ENCODE data around the gene TMEM163. TPM values are rescaled to one million over a fixed set of nuclear protein-coding genes. Genes with fewer than 3 reads are reported as not detected.

The TMEM163 gene
- total RNA-seq, 6 experiments from 2014 or later = 0.06 to 0.20 (median 0.07) TPM; not detected in 3

GRCh38 chr2:134407154-134407890 is 311.5 kb downstream of the TMEM163 start:
- no peaks in the 10 kb centered on the region for H3K36me3 ChIP-seq
- 85% methylated on average over 4 of the region's 4 CpGs for WGBS (ENCODE audit: insufficient coverage, low coverage, low lambda C conversion rate, missing lambda C conversion rate)
- intact Hi-C loops (cut with DNase I) = no loop called here
- DNase-seq = no peak
- TF ChIP-seq CTCF (IDR thresholded peaks at IDR 0.05) = no peak
- TF ChIP-seq POLR2A (IDR thresholded peaks at IDR 0.05) = no peak
- H3K27me3 ChIP-seq = no peaks in the 10 kb centered on the region
- no peak overlapping the region for H3K27ac ChIP-seq
- ATAC-seq = no peak
- H3K4me1 ChIP-seq = peaks cover 0 to 21% (median 7%) of the 10 kb centered on the region in 4 donors
- H3K4me3 ChIP-seq = no peak overlapping the region
- H3K9me3 ChIP-seq = no peaks in the 10 kb centered on the region

DNA sequence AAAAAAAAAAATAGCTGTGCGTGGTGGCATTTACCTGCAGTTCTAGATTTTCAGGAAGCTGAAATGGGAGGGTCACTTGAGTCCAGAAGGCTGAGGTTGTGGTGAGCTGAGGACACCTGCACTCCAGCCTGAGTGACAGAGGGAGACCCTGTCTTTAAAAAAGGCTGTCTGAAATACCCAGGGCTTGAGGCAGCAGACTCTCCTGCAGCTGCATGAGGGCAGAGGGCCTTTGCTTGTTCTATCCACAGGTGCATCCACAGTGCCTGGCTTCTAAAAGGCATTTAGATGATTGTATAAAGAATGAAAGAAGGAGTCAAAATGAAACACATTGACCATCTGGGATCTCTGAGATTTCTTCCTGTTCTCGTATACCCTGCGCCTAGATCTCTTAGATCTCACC is 312.1 kb downstream of the TMEM163 start:
- intact Hi-C loops (cut with DNase I) = no loop called here
- Histone ChIP-seq H3K27ac (no peak overlapping the region), H3K36me3 (no peaks in the 10 kb centered on the region), H3K4me1 (peaks cover 0 to 22% (median 9%) of the 10 kb centered on the region in 4 donors), H3K9me3 (no peaks in the 10 kb centered on the region), H3K27me3 (no peaks in the 10 kb centered on the region), H3K4me3 (no peak overlapping the region)
- TF ChIP-seq CTCF (IDR thresholded peaks at IDR 0.05) (no peak), POLR2A (IDR thresholded peaks at IDR 0.05) (no peak)
- ATAC-seq = no peak
- no peak for DNase-seq
- 92% methylated on average over 3 of the region's 3 CpGs for WGBS (ENCODE audit: insufficient coverage, low coverage, low lambda C conversion rate, missing lambda C conversion rate)

GRCh38 chr2:134406311-134406710 is 312.5 kb downstream of the TMEM163 start:
- intact Hi-C loops (cut with DNase I) = no loop called here
- Histone ChIP-seq H3K36me3 (no peaks in the 10 kb centered on the region), H3K4me3 (no peak overlapping the region), H3K27me3 (no peaks in the 10 kb centered on the region), H3K27ac (no peak overlapping the region), H3K4me1 (peaks cover 0 to 22% (median 10%) of the 10 kb centered on the region in 4 donors), H3K9me3 (no peaks in the 10 kb centered on the region)
- TF ChIP-seq POLR2A (IDR thresholded peaks at IDR 0.05) (no peak), CTCF (IDR thresholded peaks at IDR 0.05) (no peak)
- DNase-seq (no peak), ATAC-seq (peak in 1 of 4 donors; percentile 24)
- WGBS (ENCODE audit: insufficient coverage, low coverage, low lambda C conversion rate, missing lambda C conversion rate) = 91% methylated on average over 5 of the region's 5 CpGs

Other genes with a start within 250 kb of the TMEM163 start
- gene ACMSD, start 119.6 kb upstream of the TMEM163 start, total RNA-seq = 100 to 1,000 TPM in 2 of 6 experiments, 10 to 100 TPM in 4; 38.3 to 145 (median 87.0) TPM
- 10 to 100 TPM; 13.2 to 23.6 (median 17.5) TPM for gene CCNT2, start 199.8 kb upstream of the TMEM163 start, total RNA-seq